Trophoblast cell (in vitro differentiated cells and primary cell): Measurements from ENCODE around the gene KRT14.
"Not testable (repeated sequence)": the region's sequence is repeated elsewhere in the genome, so short reads cannot be mapped to it uniquely, and the experiment has no call there.

Experiments
- DNase-seq, 2 donors: peaks; one replicate each; pipeline ENCODE4 v3.0.0-alpha.2; 2016
- H2AFZ ChIP-seq: 2 replicates; pipeline ENCODE4 v1.6.1; 2013; ENCODE audit warnings: low read length, moderate library complexity, mild to moderate bottlenecking; ENCODE audit not compliant: insufficient read depth, poor library complexity
- H2AK5ac ChIP-seq: 2 replicates; pipeline ENCODE4 v1.6.1; 2013; ENCODE audit warnings: mild to moderate bottlenecking, low read length
- H2BK120ac ChIP-seq: 2 replicates; pipeline ENCODE4 v1.6.1; 2013; ENCODE audit warnings: low read length, mild to moderate bottlenecking, moderate library complexity; ENCODE audit not compliant: insufficient read depth, poor library complexity
- H2BK12ac ChIP-seq: 2 replicates; pipeline ENCODE4 v1.6.1; 2013; ENCODE audit warnings: mild to moderate bottlenecking, low read length, moderate library complexity
- H2BK5ac ChIP-seq: 2 replicates; pipeline ENCODE4 v1.6.1; 2013; ENCODE audit warnings: low read length, low read depth, moderate library complexity, mild to moderate bottlenecking; ENCODE audit not compliant: poor library complexity
- H3K14ac ChIP-seq: 2 replicates; pipeline ENCODE4 v1.6.1; 2013; ENCODE audit warnings: mild to moderate bottlenecking, low read length
- H3K18ac ChIP-seq: 2 replicates; pipeline ENCODE4 v1.6.1; 2013; ENCODE audit warnings: mild to moderate bottlenecking, low read length
- H3K23ac ChIP-seq: 2 replicates; pipeline ENCODE4 v1.6.1; 2013; ENCODE audit warnings: low read length
- H3K27ac ChIP-seq: 2 replicates; pipeline ENCODE4 v1.5.1; 2013; ENCODE audit warnings: low read depth, mild to moderate bottlenecking, inconsistent platforms, low read length, moderate library complexity
- H3K27me3 ChIP-seq: 2 replicates; pipeline ENCODE4 v1.6.1; 2013; ENCODE audit warnings: inconsistent platforms, mild to moderate bottlenecking, low read length, moderate library complexity; ENCODE audit not compliant: insufficient read depth
- H3K36me3 ChIP-seq, 2 experiments: 1 replicate in 1 of 2; 2 replicates in 1 of 2; pipeline ENCODE4 v1.6.1; 2013; ENCODE audit warnings: low read length in 2 of 2, mild to moderate bottlenecking in 2 of 2, moderate library complexity in 1 of 2; ENCODE audit not compliant: insufficient read depth in 2 of 2, control insufficient read depth in 1 of 2
- H3K4ac ChIP-seq: 2 replicates; pipeline ENCODE4 v1.6.1; 2013; ENCODE audit warnings: low read depth, mild to moderate bottlenecking, low read length, moderate library complexity
- H3K4me1 ChIP-seq, 2 experiments: 1 replicate in 1 of 2; 2 replicates in 1 of 2; pipeline ENCODE4 v1.6.1; 2013; ENCODE audit warnings: low read length in 2 of 2, mild to moderate bottlenecking in 2 of 2, moderate library complexity in 1 of 2; ENCODE audit not compliant: insufficient read depth in 2 of 2, control insufficient read depth in 1 of 2
- H3K4me2 ChIP-seq: 2 replicates; pipeline ENCODE4 v1.6.1; 2013; ENCODE audit warnings: inconsistent platforms, mild to moderate bottlenecking, low read length, moderate library complexity
- H3K4me3 ChIP-seq: 2 replicates; pipeline ENCODE4 v1.5.1; 2013; ENCODE audit warnings: mild to moderate bottlenecking, low read depth, low read length, inconsistent platforms
- H3K79me1 ChIP-seq: one replicate; pipeline ENCODE4 v1.6.1; 2013; ENCODE audit warnings: low read length
- H3K79me2 ChIP-seq: 2 replicates; pipeline ENCODE4 v1.6.1; 2013; ENCODE audit warnings: low read length, mild to moderate bottlenecking; ENCODE audit not compliant: control insufficient read depth, insufficient read depth, poor library complexity
- H3K9ac ChIP-seq: 2 replicates; pipeline ENCODE4 v1.6.1; 2013; ENCODE audit warnings: mild to moderate bottlenecking, low read length
- H3K9me3 ChIP-seq: 2 replicates; pipeline ENCODE4 v1.6.1; 2013; ENCODE audit warnings: low read depth, mild to moderate bottlenecking, control low read depth, inconsistent platforms, low read length; ENCODE audit not compliant: insufficient read depth
- H4K12ac ChIP-seq: 2 replicates; pipeline ENCODE4 v1.6.1; 2013; ENCODE audit warnings: low read depth, mild to moderate bottlenecking, low read length, moderate library complexity
- H4K8ac ChIP-seq: 2 replicates; pipeline ENCODE4 v1.6.1; 2013; ENCODE audit warnings: low read depth, mild to moderate bottlenecking, low read length, moderate library complexity
- H4K91ac ChIP-seq: one replicate; pipeline ENCODE4 v1.6.1; 2013; ENCODE audit warnings: low read depth, mild to moderate bottlenecking, low read length, moderate library complexity
- WGBS: extraction: QIAGEN DNeasy Blood & Tissue Kit; methylation state at CpG from one replicate; pipeline ENCODE4 v1.1.7; 2013; ENCODE audit warnings: missing lambda C conversion rate; ENCODE audit not compliant: insufficient read length, insufficient coverage; ENCODE audit errors: extremely low coverage; 5-methylcytosine and 5-hydroxymethylcytosine counted together

KRT14 gene

GRCh38 chr17:41578971-41579370 lies 7.7 kb downstream of the KRT14 start:
- DNase-seq, result no peak
- Histone ChIP-seq H3K4me3 (no peak overlapping the region), H3K4ac (no peak overlapping the region), H3K14ac (peak overlapping the region; percentile 47), H3K79me1 (peaks cover 5% of the 10 kb centered on the region), H4K91ac (peak overlapping the region; percentile 34), H2BK12ac (peak overlapping the region; percentile 13), H3K4me1 (peaks cover 6 to 10% of the 10 kb centered on the region in 2 experiments), H3K18ac (peak overlapping the region; percentile 21), H3K27me3 (no peaks in the 10 kb centered on the region), H3K27ac (no peak overlapping the region), H4K8ac (peak overlapping the region; percentile 17), H3K23ac (no peak overlapping the region), H2BK120ac (no peak overlapping the region), H2AK5ac (peak overlapping the region; percentile 33), H2BK5ac (no peak overlapping the region), H3K9ac (no peak overlapping the region), H4K12ac (no peak overlapping the region), H3K79me2 (no peaks in the 10 kb centered on the region), H2AFZ (no peak overlapping the region), H3K36me3 (no peaks in the 10 kb centered on the region), H3K9me3 (peaks cover 2% of the 10 kb centered on the region), H3K4me2 (no peak overlapping the region)
- no CpG with 5 or more reads among the region's 5 CpGs for WGBS

GRCh38 chr17:41578538-41578937 lies 8.2 kb downstream of the KRT14 start:
- no peak overlapping the region for H3K14ac ChIP-seq
- no peaks in the 10 kb centered on the region for H3K27me3 ChIP-seq
- H2BK12ac ChIP-seq, result no peak overlapping the region
- H3K4ac ChIP-seq, result no peak overlapping the region
- no peak overlapping the region for H3K4me3 ChIP-seq
- H3K79me2 ChIP-seq, result no peaks in the 10 kb centered on the region
- peaks cover 6 to 10% of the 10 kb centered on the region in 2 experiments for H3K4me1 ChIP-seq
- no peak overlapping the region for H3K18ac ChIP-seq
- peaks cover 2% of the 10 kb centered on the region for H3K9me3 ChIP-seq
- no peak for DNase-seq
- H2AFZ ChIP-seq, result no peak overlapping the region
- no peak overlapping the region for H4K8ac ChIP-seq
- no peak overlapping the region for H3K9ac ChIP-seq
- H4K91ac ChIP-seq, result no peak overlapping the region
- no peak overlapping the region for H3K23ac ChIP-seq
- H2BK120ac ChIP-seq, result no peak overlapping the region
- no peak overlapping the region for H4K12ac ChIP-seq
- no peak overlapping the region for H3K4me2 ChIP-seq
- H2BK5ac ChIP-seq, result no peak overlapping the region
- peak overlapping the region; percentile 33 for H2AK5ac ChIP-seq
- no peak overlapping the region for H3K27ac ChIP-seq
- no CpG with 5 or more reads among the region's 1 CpG for WGBS
- H3K36me3 ChIP-seq, result no peaks in the 10 kb centered on the region
- peaks cover 5% of the 10 kb centered on the region for H3K79me1 ChIP-seq

- H3K4ac ChIP-seq, H4K8ac ChIP-seq, H3K27me3 ChIP-seq, H2BK120ac ChIP-seq, H3K4me2 ChIP-seq, H3K9me3 ChIP-seq, H2BK5ac ChIP-seq, H3K79me2 ChIP-seq, H2AFZ ChIP-seq, H3K36me3 ChIP-seq, H3K27ac ChIP-seq, H4K91ac ChIP-seq, H3K14ac ChIP-seq, H3K4me3 ChIP-seq, H3K18ac ChIP-seq, H2BK12ac ChIP-seq, H3K79me1 ChIP-seq, H3K23ac ChIP-seq, H3K9ac ChIP-seq, H4K12ac ChIP-seq, H2AK5ac ChIP-seq, H3K4me1 ChIP-seq: not testable (repeated sequence)
- DNase-seq, result peak; percentile 58 to 59
- WGBS, result no CpG with 5 or more reads among the region's 4 CpGs
Measured at GRCh38 chr17:41576740-41577139, 10.0 kb downstream of the KRT14 start.

- no peak overlapping the region for H3K14ac ChIP-seq
- H3K27ac ChIP-seq, result no peak overlapping the region
- no peak overlapping the region for H4K8ac ChIP-seq
- H2BK12ac ChIP-seq, result no peak overlapping the region
- no peak overlapping the region for H4K12ac ChIP-seq
- H3K18ac ChIP-seq, result no peak overlapping the region
- H2BK5ac ChIP-seq, result no peak overlapping the region
- no peak overlapping the region for H3K4me2 ChIP-seq
- no CpG with 5 or more reads among the region's 3 CpGs for WGBS
- no peak for DNase-seq
- H3K4ac ChIP-seq, result no peak overlapping the region
- no peak overlapping the region for H2BK120ac ChIP-seq
- no peak overlapping the region for H2AFZ ChIP-seq
- no peak overlapping the region for H3K4me3 ChIP-seq
- no peaks in the 10 kb centered on the region for H3K79me2 ChIP-seq
- H3K4me1 ChIP-seq, result peaks cover 6 to 9% of the 10 kb centered on the region in 2 experiments
- peaks cover 2% of the 10 kb centered on the region for H3K9me3 ChIP-seq
- no peak overlapping the region for H3K23ac ChIP-seq
- H4K91ac ChIP-seq, result no peak overlapping the region
- H2AK5ac ChIP-seq, result no peak overlapping the region
- H3K36me3 ChIP-seq, result no peaks in the 10 kb centered on the region
- no peak overlapping the region for H3K9ac ChIP-seq
- H3K27me3 ChIP-seq, result no peaks in the 10 kb centered on the region
- H3K79me1 ChIP-seq, result peaks cover 5% of the 10 kb centered on the region
Measured at GRCh38 chr17:41575336-41575735, 11.4 kb downstream of the KRT14 start.
